Measurements from ENCODE around the gene PLEKHG3.

- TF ChIP-seq ZBTB7A (IDR thresholded peaks at IDR 0.05; ENCODE audit: low read depth) (no peak), EGR1 (IDR thresholded peaks at IDR 0.05) (no peak), RAD21 (IDR thresholded peaks at IDR 0.05; ENCODE audit: low read depth) (no peak)
Measured at GRCh38 chr14:64799555-64799954, 95.3 kb downstream of the PLEKHG3 start.
